GM23248 (cell line): Measurements from ENCODE around the gene ARID1B. TPM values are rescaled to one million over a fixed set of nuclear protein-coding genes. Genes with fewer than 3 reads are reported as not detected.

ENCODE experiments used
- DNase-seq: peaks from one replicate; pipeline ENCODE4 v3.0.0-alpha.2; 2015
- H2AFZ ChIP-seq: fragments of 200-600 bp; sonication (generic); 2 replicates; pipeline ENCODE4 v1.6.1; 2016; ENCODE audit warnings: antibody characterized with exemption
- H3F3A ChIP-seq: fragments of 200-600 bp; sonication (generic); 2 replicates; pipeline ENCODE4 v1.6.1; 2016; ENCODE audit warnings: mild to moderate bottlenecking, antibody characterized with exemption, mixed run types; ENCODE audit not compliant: insufficient read depth
- H3K27ac ChIP-seq: fragments of 200-600 bp; sonication (generic); 2 replicates; pipeline ENCODE4 v1.5.1; 2016; ENCODE audit warnings: mild to moderate bottlenecking
- H3K27me3 ChIP-seq: fragments of 200-600 bp; sonication (generic); replicated peaks from 2 replicates; pipeline ENCODE4 v1.6.1; 2016; ENCODE audit warnings: mild to moderate bottlenecking; ENCODE audit not compliant: insufficient read depth
- H3K36me3 ChIP-seq: fragments of 200-600 bp; sonication (generic); 2 replicates; pipeline ENCODE4 v1.6.1; 2016; ENCODE audit warnings: low read depth, mild to moderate bottlenecking
- H3K4me1 ChIP-seq: fragments of 200-600 bp; sonication (generic); 2 replicates; pipeline ENCODE4 v1.6.1; 2016; ENCODE audit warnings: mild to moderate bottlenecking; ENCODE audit not compliant: insufficient read depth
- H3K4me2 ChIP-seq: fragments of 200-600 bp; sonication (generic); one replicate; pipeline ENCODE4 v1.6.1; 2016; ENCODE audit warnings: mild to moderate bottlenecking; ENCODE audit not compliant: unreplicated experiment
- H3K4me3 ChIP-seq: fragments of 200-600 bp; sonication (generic); 2 replicates; pipeline ENCODE4 v1.5.1; 2016; ENCODE audit warnings: mild to moderate bottlenecking
- H3K79me2 ChIP-seq: fragments of 200-600 bp; sonication (generic); 2 replicates; pipeline ENCODE4 v1.6.1; 2016; ENCODE audit warnings: mild to moderate bottlenecking; ENCODE audit not compliant: insufficient read depth
- H3K9ac ChIP-seq: fragments of 200-600 bp; sonication (generic); 2 replicates; pipeline ENCODE4 v1.6.1; 2016; ENCODE audit warnings: mild to moderate bottlenecking
- H3K9me2 ChIP-seq: fragments of 200-600 bp; sonication (generic); 2 replicates; pipeline ENCODE4 v1.6.1; 2016; ENCODE audit warnings: mixed run types, mild to moderate bottlenecking, moderate library complexity; ENCODE audit not compliant: insufficient read depth
- H3K9me3 ChIP-seq: fragments of 200-600 bp; sonication (generic); one replicate; pipeline ENCODE4 v1.6.1; 2017; ENCODE audit warnings: low read depth
- H4K20me1 ChIP-seq: fragments of 200-600 bp; sonication (generic); 2 replicates; pipeline ENCODE4 v1.6.0; 2016; ENCODE audit not compliant: insufficient read depth
- EZH2 ChIP-seq: fragments of 200-600 bp; sonication (generic); IDR thresholded peaks from 2 replicates; pipeline ENCODE4 v1.6.1; 2018; ENCODE audit warnings: antibody characterized with exemption, mild to moderate bottlenecking; ENCODE audit not compliant: insufficient read depth, poor library complexity, severe bottlenecking
- EZH2phosphoT487 ChIP-seq: fragments of 200-600 bp; sonication (generic); IDR thresholded peaks from 2 replicates; pipeline ENCODE4 v1.6.1; 2018; ENCODE audit warnings: antibody characterized with exemption, moderate library complexity, mild to moderate bottlenecking, low read depth; ENCODE audit not compliant: insufficient read depth
- WGBS, 2 experiments: methylation state at CpG; one replicate each; pipeline ENCODE4 v1.1.6; 2015 to 2017; ENCODE audit warnings: low lambda C conversion rate in 2 of 2, low coverage in 1 of 2; ENCODE audit errors: missing lambda C conversion rate in 2 of 2; 5-methylcytosine and 5-hydroxymethylcytosine counted together
- in situ Hi-C: fragments of 300-500 bp; cut with MboI; formaldehyde crosslinking; loops from 2 replicates; pipeline ENCODE4 v1.15.0; 2020
- polyA plus RNA-seq: library from polyadenylated mRNA; unstranded; fragments of >200 nt; fragmentation: Nextera tagmentation; extraction: Ambion mirVana; gene quantifications from 2 replicates; pipeline ENCODE4 v1.2.1, GENCODE V29; 2016
- total RNA-seq: library from RNA; depleted of rRNA; stranded (reverse); fragments of >200 nt; shearing (Covaris generic); gene quantifications from 2 replicates; pipeline ENCODE4 v1.2.3, GENCODE V29; 2014

The ARID1B gene
- total and polyA plus RNA-seq, 2 experiments from 2014 or later, result 19.3 to 21.2 TPM

DNA sequence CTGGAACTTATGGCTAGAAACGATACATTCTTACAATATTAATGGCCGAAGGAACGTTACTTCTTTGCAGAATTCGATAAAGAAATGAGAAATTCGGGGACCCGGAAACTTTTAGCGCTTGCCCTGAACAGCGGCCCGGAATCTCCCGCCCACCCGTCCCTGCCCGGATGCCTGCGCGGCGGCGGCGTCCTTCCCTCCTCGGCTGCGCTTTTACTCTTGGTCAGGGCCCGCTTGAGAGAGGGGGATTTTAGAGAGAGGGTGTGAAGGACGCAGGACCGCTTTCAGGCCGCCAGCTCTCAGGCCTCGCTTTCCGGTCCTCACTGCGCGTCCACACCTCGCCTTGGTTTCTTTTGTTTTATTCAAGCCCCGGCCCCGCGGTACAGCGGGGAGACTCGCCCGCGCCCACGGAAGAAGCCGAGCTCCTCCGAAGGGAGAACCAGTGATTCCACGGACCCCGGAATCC lies 243.7 kb downstream of the ARID1B start:
- H3K27ac ChIP-seq, result peak overlapping the region; percentile 99
- WGBS, 2 experiments, result 1% methylated on average over 37 to 40 of the region's 40 CpGs
- H3K4me3 ChIP-seq, result peak overlapping the region; percentile 80
- peak overlapping the region; percentile 99 for H3K9ac ChIP-seq
- no peaks in the 10 kb centered on the region for H4K20me1 ChIP-seq
- no peak for TF ChIP-seq EZH2
- TF ChIP-seq EZH2phosphoT487, result no peak
- H3K9me2 ChIP-seq, result no peaks in the 10 kb centered on the region
- no peaks in the 10 kb centered on the region for H3K27me3 ChIP-seq
- peaks cover 78% of the 10 kb centered on the region for H3K79me2 ChIP-seq
- in situ Hi-C loops, result no loop called here
- peak overlapping the region; percentile 75 for H2AFZ ChIP-seq
- no peaks in the 10 kb centered on the region for H3K36me3 ChIP-seq
- H3K4me2 ChIP-seq, result peak overlapping the region; percentile 100
- peaks cover 37% of the 10 kb centered on the region for H3F3A ChIP-seq
- no peaks in the 10 kb centered on the region for H3K9me3 ChIP-seq
- H3K4me1 ChIP-seq, result peaks cover 36% of the 10 kb centered on the region
- DNase-seq, result peak; percentile 83

DNA sequence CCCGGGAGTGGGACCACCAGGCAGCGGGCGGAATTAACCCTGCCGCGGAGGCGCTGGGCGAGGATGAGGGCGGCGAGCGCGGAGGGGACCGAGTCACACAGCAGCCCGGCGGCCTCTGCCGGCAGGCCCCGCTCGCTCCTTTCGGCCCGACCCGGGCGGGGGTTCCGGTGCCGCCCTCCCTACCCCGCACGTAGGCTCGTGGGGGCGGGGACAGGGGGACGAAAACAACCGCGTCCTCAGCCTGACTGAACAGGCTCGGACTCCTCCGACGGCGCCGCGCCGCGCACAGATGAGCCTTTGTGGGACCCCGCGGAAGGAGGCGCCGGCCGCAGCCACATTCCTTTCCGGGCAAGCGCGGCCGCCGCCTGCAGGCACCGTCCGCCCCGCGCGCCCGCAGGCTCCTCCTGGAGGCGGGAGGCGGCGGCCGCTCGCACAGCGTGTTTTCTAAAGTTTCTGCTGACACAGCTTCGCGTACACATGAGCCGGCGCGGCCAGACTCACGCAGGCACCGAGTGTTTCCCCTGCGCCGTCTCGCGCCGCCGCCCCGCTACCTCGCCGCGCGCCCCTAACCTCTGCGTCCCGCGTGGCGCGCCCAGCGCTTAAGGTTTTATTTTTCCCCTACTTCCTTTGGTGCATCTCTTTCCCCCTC lies 244.3 kb downstream of the ARID1B start:
- H3K36me3 ChIP-seq, result no peaks in the 10 kb centered on the region
- H3K4me3 ChIP-seq, result peak overlapping the region; percentile 80
- 1 to 2% methylated on average over 46 to 70 of the region's 84 CpGs for WGBS, 2 experiments
- peak overlapping the region; percentile 99 for H3K27ac ChIP-seq
- TF ChIP-seq EZH2phosphoT487 (no peak), EZH2 (no peak)
- no peaks in the 10 kb centered on the region for H3K9me2 ChIP-seq
- H3K9ac ChIP-seq, result peak overlapping the region; percentile 99
- DNase-seq, result peak; percentile 96
- H2AFZ ChIP-seq, result peak overlapping the region; percentile 75
- H3K9me3 ChIP-seq, result no peaks in the 10 kb centered on the region
- no peaks in the 10 kb centered on the region for H4K20me1 ChIP-seq
- peak overlapping the region; percentile 100 for H3K4me2 ChIP-seq
- peaks cover 36% of the 10 kb centered on the region for H3K4me1 ChIP-seq
- in situ Hi-C loops, result no loop called here
- peaks cover 78% of the 10 kb centered on the region for H3K79me2 ChIP-seq
- peaks cover 40% of the 10 kb centered on the region for H3F3A ChIP-seq
- H3K27me3 ChIP-seq, result no peaks in the 10 kb centered on the region

DNA sequence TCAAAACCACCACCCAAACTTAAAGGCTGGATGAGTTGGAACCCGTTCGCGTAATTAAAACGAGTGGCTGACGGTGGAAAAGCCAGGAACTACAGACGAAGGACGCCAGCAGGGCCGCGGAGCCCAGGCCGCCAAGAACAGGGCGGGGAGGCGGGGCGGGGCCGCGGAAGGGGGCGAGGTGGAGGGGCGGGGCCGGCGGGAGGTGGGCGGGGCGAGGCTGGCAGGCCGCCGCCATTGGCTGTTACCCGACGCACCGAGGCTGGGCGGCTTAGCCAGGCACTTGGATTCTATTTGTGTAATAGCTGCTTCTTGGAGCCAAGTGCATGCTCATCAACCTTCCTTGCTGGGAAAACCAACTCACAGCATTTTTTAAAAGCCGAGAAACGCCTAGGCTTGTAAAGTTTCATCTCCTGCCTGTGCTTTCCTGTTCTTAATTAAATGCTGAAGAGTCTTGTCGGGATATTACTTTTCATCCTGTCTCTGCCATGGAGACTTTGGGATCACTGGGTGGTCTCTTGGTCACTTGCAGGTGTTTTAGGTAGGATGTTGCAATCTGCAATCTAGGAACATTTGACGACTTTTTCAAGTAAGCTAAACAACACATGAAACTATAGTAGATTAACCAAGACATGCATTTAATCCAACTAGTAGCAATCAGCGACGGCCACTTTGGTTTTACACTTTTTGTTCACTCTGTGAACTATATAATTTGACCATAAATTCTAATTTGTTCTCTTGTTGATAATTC lies 245.0 kb downstream of the ARID1B start:
- H3K79me2 ChIP-seq, result peaks cover 78% of the 10 kb centered on the region
- WGBS, 2 experiments, result 1% methylated on average over 24 to 33 of the region's 33 CpGs

DNA sequence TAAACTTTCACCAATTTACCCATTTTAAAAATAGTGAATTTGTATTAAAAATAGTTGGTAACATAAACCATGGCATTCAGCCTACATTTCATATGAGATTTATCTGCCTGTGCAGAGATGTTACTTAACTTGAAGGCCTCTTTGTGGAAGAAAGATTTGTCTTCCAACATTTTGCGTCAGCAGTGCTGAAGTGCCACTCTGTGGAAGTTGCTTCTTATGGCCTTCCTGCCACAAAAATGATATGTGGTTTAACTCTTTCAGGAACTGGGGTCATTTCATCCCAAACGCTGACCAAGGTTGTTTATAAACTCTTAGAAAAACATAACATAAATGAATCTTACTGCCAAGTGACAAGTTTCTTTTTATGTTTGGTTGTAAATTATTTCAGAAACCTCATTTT lies 246.8 kb downstream of the ARID1B start:
- peak overlapping the region; percentile 99; the same call in 1 of the 2 replicates for H3K27ac ChIP-seq
- H2AFZ ChIP-seq, result no peak overlapping the region
- H3K4me1 ChIP-seq, result peaks cover 28% of the 10 kb centered on the region
- H3K27me3 ChIP-seq, result no peaks in the 10 kb centered on the region
- WGBS, 2 experiments, result 35 to 39% methylated on average over 2 of the region's 2 CpGs
- peak; percentile 28 for DNase-seq
- H3K9me2 ChIP-seq, result no peaks in the 10 kb centered on the region
- peaks cover 78% of the 10 kb centered on the region for H3K79me2 ChIP-seq
- H3F3A ChIP-seq, result peaks cover 45% of the 10 kb centered on the region
- 0 out of 2 replicates have a peak overlapping the region, but pooled peaks have one; percentile 0 for H3K9ac ChIP-seq
- no peaks in the 10 kb centered on the region for H3K36me3 ChIP-seq
- H3K4me2 ChIP-seq, result no peak overlapping the region
- TF ChIP-seq EZH2phosphoT487 (no peak), EZH2 (no peak)
- no peak overlapping the region for H3K4me3 ChIP-seq
- H4K20me1 ChIP-seq, result no peaks in the 10 kb centered on the region
- no peaks in the 10 kb centered on the region for H3K9me3 ChIP-seq
- in situ Hi-C loops, result no loop called here

More for the DNA sequence above, 245.0 kb downstream of the ARID1B start:
- Histone ChIP-seq H3F3A (peaks cover 42% of the 10 kb centered on the region), H3K36me3 (no peaks in the 10 kb centered on the region), H3K4me3 (peak overlapping the region; percentile 80), H3K4me1 (peaks cover 36% of the 10 kb centered on the region), H2AFZ (peak overlapping the region; percentile 75; the same call in 1 of the 2 replicates), H3K27me3 (no peaks in the 10 kb centered on the region), H3K27ac (peak overlapping the region; percentile 99), H3K9me2 (no peaks in the 10 kb centered on the region), H3K9ac (peak overlapping the region; percentile 99), H3K9me3 (no peaks in the 10 kb centered on the region), H4K20me1 (no peaks in the 10 kb centered on the region), H3K4me2 (peak overlapping the region; percentile 100)
- peak; percentile 98 for DNase-seq
- TF ChIP-seq EZH2phosphoT487 (no peak), EZH2 (no peak)
- in situ Hi-C loops, result no loop called here
